ENCODE measurements around the gene ANTXRL.
"Not testable (repeated sequence)": the region's sequence is repeated elsewhere in the genome, so short reads cannot be mapped to it uniquely, and the experiment has no call there.

Gene ANTXRL

DNA sequence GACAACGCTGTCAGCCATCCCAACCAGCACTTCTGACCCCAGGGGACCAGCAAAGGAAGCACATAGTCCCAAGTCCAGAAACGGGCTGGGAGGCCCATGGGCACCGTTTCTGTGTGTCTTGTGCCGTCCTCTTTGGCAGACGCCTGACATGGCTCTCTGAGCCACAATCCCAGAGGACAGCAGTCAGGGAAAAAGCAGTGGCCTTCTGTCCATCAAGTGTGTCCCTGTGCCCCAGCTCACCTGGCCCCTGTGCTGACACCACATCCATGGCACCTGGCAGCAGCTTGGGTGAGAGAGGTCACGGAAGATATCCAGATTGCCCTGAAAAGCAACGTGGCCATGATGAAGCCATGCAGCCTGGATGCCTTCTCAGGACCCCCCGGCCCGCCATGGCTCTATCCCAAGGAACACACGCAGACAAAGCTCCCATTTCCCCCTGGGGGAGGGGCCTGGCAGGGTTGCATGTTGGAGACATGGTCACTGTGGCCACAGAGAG is 38.1 kb upstream of the ANTXRL start:
- no peaks in the 10 kb centered on the region for H3K79me2 ChIP-seq (ENCODE audit: control insufficient read depth, insufficient read depth, low read length, unreplicated experiment)
- H3K27me3 ChIP-seq (ENCODE audit: insufficient read depth, low read length) = peaks cover 4% of the 10 kb centered on the region
- no peak overlapping the region for H2AFZ ChIP-seq (ENCODE audit: low read length, unreplicated experiment)
- H3K4me1 ChIP-seq (ENCODE audit: control insufficient read depth, insufficient read depth, low read length, unreplicated experiment) = no peaks in the 10 kb centered on the region
- H3K27ac ChIP-seq (ENCODE audit: low read depth, low read length) = no peak overlapping the region
- H3K4me3 ChIP-seq (ENCODE audit: low read depth, low read length) = no peak overlapping the region
- H3K36me3 ChIP-seq (ENCODE audit: insufficient read depth, low read length) = no peaks in the 10 kb centered on the region

DNA sequence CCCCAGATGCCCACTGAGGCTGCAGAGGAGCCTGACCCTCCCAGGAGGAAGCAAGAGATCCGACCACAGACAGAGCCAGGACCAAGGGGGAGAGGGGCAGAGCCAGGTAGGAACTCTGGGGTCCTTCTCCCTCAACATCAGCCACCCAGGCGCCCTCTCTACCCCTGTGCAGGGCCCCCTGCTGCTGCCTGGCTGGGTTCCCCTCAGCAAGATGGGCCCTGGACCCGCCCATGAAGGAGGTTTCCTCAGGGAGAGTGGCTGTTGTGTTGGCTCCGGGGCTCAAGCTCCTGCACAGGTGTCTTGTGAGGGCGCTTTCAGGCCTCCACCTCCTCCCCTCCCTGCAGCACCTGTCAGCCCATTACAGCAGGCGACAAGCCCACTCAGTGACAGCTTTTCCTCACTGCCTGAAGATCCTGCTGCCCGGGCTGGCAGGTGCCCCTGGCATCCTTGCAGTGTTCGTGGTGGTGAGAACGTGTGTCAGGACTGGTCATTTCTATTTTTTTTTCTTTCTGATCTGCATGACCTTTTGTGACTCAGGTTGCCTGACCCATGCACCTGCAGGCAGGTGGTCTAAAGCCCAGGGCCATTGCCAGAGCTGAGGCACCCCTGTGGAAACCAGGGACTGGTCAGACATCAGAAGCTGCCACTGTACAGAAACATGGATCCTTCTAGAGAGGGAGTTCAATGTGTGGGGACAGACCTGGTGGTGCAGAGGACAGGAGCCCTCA is 37.0 kb upstream of the ANTXRL start:
- H3K4me1 ChIP-seq (ENCODE audit: control insufficient read depth, insufficient read depth, low read length, unreplicated experiment); H3K4me3 ChIP-seq (ENCODE audit: low read depth, low read length); H3K27me3 ChIP-seq (ENCODE audit: insufficient read depth, low read length); H3K27ac ChIP-seq (ENCODE audit: low read depth, low read length); H3K79me2 ChIP-seq (ENCODE audit: control insufficient read depth, insufficient read depth, low read length, unreplicated experiment); H3K36me3 ChIP-seq (ENCODE audit: insufficient read depth, low read length); H2AFZ ChIP-seq (ENCODE audit: low read length, unreplicated experiment): not testable (repeated sequence)

DNA sequence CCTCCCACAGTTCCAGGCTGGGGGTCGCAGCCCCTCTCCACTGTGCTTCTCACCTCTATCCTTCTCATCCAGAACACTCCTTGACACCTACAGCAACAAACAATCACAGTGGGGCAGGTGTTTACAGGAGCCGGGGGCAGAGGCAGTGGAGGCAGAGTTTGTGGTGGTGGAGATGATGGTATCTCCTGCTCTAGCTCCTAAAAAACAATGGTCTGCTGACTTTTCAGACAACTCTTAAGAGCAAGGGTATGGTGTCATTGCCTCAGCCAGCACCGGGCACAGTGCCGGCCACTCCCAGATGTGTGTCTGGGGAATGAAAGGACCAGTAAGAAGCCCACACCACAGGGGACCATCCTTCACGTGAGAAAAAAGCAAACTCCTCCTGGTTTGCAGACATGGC is 36.3 kb upstream of the ANTXRL start:
- H3K4me3 ChIP-seq (ENCODE audit: low read depth, low read length) = no peak overlapping the region
- H2AFZ ChIP-seq (ENCODE audit: low read length, unreplicated experiment) = no peak overlapping the region
- H3K27me3 ChIP-seq (ENCODE audit: insufficient read depth, low read length) = no peaks in the 10 kb centered on the region
- H3K36me3 ChIP-seq (ENCODE audit: insufficient read depth, low read length) = no peaks in the 10 kb centered on the region
- no peaks in the 10 kb centered on the region for H3K79me2 ChIP-seq (ENCODE audit: control insufficient read depth, insufficient read depth, low read length, unreplicated experiment)
- no peak overlapping the region for H3K27ac ChIP-seq (ENCODE audit: low read depth, low read length)
- H3K4me1 ChIP-seq (ENCODE audit: control insufficient read depth, insufficient read depth, low read length, unreplicated experiment) = no peaks in the 10 kb centered on the region

DNA sequence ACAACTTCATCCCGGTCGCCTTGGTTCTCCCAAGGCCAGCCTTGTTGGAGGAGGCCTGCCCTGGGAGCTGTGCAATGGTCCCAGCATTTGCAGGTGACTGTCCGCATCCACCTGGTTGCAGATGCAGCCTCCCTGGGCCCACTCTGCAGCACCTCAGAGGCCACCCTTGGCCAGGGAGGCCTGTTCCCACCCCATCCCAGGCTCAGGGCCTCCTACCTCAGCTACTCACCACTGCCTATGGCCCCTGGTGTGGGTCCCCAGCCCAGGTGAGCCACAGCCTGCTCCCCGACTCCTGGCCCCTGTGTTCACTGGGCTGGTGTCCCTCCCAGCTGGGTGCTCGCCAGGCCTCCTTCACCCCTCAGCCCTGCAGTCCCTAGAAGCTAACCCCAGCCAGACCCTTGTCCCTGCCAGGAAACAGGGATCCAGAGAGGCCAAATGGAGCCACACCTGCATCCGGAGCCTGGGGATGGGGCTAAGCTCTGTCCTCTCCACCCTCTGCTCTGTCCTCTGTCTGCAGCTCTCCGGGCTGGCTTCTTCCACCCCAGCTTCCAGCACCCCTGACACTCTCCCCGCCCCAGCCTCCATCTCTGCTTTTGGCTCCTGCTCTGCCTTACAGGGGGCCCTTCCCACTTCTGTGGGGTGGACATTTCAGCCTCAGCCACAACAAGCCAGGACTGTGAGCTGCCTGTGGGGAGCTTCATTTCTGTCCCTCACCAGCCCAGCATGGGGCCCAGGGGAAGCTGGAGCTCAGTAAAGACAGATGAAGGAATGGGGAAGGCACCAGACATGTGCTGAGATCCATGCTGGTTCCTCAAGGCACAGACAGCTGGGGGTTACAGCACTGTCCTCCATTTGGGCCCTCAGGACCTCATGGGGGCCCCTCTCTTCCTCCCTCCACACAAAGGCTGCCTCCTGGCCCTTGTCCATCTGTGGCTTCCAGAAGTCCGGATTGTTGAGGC is 35.6 kb upstream of the ANTXRL start:
- Histone ChIP-seq H3K27ac (ENCODE audit: low read depth, low read length) (no peak overlapping the region), H3K4me3 (ENCODE audit: low read depth, low read length) (no peak overlapping the region), H3K36me3 (ENCODE audit: insufficient read depth, low read length) (no peaks in the 10 kb centered on the region), H3K4me1 (ENCODE audit: control insufficient read depth, insufficient read depth, low read length, unreplicated experiment) (peaks cover 3% of the 10 kb centered on the region), H3K79me2 (ENCODE audit: control insufficient read depth, insufficient read depth, low read length, unreplicated experiment) (no peaks in the 10 kb centered on the region), H3K27me3 (ENCODE audit: insufficient read depth, low read length) (no peaks in the 10 kb centered on the region), H2AFZ (ENCODE audit: low read length, unreplicated experiment) (no peak overlapping the region)

DNA sequence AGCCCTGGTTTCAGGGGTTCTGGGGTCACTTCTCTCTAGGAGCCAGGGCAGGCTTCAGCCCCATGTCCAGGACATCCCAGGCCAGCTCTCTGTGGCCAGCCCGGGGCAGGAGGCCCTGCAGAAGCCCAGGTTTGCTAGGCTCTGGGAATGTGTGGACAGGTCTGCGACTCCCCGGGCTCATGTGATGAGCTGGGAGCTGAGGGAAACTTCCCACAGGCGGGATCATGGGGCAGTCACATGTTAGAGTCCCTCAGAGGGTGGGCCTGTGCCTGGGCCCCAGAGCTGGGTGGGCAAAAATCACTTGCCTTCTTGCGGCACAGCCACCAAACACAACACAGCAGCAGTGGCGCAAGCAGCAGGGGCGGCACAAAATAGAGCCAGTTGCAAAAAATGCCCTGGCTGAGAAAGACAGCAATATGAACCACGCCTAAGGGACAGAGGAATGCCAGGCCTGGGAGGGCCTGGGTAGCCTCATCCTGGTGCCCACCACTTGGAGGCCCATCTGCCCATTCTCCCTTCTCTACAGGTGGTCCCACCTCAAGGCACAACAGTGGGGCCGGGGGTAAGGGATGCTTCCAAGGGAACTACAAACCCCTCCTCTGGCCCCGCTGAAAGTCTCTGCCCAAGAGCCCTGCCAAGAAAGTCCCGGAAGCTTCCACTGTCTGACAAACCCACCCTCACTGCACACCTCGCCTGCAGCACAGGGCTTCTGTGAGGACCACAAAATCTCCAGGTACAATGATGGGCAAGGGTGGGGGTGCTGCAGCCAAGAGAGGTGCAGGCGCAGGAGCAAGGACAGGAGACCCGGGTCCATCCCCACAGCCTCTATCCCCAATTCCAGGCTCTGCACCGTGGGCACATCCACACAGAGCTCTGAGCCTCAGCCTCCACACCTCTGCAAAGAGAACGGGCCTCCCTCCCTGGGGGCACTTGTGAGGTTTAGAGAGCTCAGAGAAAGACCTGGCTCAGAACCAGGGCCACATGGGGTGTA is 34.6 kb upstream of the ANTXRL start:
- Histone ChIP-seq H3K36me3 (ENCODE audit: insufficient read depth, low read length) (no peaks in the 10 kb centered on the region), H3K4me1 (ENCODE audit: control insufficient read depth, insufficient read depth, low read length, unreplicated experiment) (peaks cover 3% of the 10 kb centered on the region), H2AFZ (ENCODE audit: low read length, unreplicated experiment) (no peak overlapping the region), H3K27me3 (ENCODE audit: insufficient read depth, low read length) (no peaks in the 10 kb centered on the region), H3K4me3 (ENCODE audit: low read depth, low read length) (no peak overlapping the region), H3K27ac (ENCODE audit: low read depth, low read length) (no peak overlapping the region), H3K79me2 (ENCODE audit: control insufficient read depth, insufficient read depth, low read length, unreplicated experiment) (no peaks in the 10 kb centered on the region)

DNA sequence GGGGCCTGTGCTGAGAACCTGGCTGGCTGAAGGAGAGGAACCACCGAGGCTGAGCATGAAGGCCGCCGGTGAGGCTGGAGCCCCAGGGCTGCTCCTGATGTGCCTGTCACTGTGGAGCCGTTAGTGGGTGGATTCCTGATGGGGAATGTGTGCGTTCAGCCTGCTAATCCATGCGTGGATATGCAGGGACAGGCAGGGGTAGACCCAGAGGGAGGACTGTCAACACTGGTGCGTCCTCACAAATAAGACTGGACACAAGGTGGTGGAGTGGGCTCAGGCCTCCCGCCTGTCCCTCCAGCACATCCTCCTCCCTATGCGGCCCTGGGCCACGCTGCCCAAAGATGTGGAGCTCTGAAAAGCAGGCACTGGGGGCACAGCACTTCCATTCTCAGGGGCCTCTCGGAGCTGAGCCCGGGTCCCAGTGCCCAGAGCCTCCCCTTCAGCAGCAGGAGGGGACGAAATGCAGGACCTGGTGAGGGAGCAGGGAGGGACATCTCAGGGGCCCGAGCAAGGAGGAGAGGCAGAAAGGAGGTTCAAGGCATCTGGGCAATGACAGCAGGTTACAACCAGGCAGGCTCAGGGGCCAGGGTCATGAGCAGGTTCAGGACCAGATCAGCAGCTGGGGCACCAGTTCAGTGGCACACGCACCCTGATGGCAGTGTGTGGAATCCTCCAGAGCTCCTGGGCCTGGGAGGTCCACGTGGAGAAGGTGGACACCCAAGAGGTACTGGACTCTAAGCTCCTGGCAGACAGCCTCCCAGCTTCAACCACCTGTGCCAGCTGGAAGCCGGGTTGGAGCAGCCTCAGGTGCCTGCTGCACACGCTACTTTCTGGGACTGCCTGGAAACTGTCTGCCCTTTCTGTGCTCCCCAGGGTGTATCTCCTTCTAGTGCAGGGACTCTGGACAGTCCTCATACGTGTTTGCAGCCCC is 33.5 kb upstream of the ANTXRL start:
- Histone ChIP-seq H3K4me3 (ENCODE audit: low read depth, low read length) (no peak overlapping the region), H3K4me1 (ENCODE audit: control insufficient read depth, insufficient read depth, low read length, unreplicated experiment) (peaks cover 3% of the 10 kb centered on the region), H3K36me3 (ENCODE audit: insufficient read depth, low read length) (no peaks in the 10 kb centered on the region), H2AFZ (ENCODE audit: low read length, unreplicated experiment) (no peak overlapping the region), H3K79me2 (ENCODE audit: control insufficient read depth, insufficient read depth, low read length, unreplicated experiment) (no peaks in the 10 kb centered on the region), H3K27ac (ENCODE audit: low read depth, low read length) (no peak overlapping the region), H3K27me3 (ENCODE audit: insufficient read depth, low read length) (0 out of 2 replicates have a peak, but pooled peaks cover 2% of the 10 kb centered on the region)

DNA sequence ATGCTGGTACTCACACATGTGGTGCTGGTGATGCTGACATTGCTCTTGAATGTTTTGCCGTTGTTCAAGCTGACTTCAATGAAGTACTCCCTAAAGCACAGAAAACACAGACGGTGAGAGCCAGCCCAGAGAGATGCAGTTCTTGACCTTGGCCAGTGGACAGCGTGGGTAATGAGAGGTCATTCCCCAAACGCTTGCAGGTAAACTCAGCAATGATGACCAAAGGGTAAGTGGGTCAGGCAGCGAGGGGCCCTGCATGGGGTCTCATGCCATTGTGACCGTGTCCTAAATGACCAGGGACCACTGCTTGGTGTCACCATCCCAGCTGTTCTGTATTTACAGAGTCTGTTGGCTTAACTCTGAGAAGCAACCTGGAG is 32.8 kb upstream of the ANTXRL start:
- Histone ChIP-seq H3K36me3 (ENCODE audit: insufficient read depth, low read length) (no peaks in the 10 kb centered on the region), H3K27ac (ENCODE audit: low read depth, low read length) (no peak overlapping the region), H2AFZ (ENCODE audit: low read length, unreplicated experiment) (no peak overlapping the region), H3K79me2 (ENCODE audit: control insufficient read depth, insufficient read depth, low read length, unreplicated experiment) (no peaks in the 10 kb centered on the region), H3K27me3 (ENCODE audit: insufficient read depth, low read length) (0 out of 2 replicates have a peak, but pooled peaks cover 2% of the 10 kb centered on the region), H3K4me3 (ENCODE audit: low read depth, low read length) (no peak overlapping the region), H3K4me1 (ENCODE audit: control insufficient read depth, insufficient read depth, low read length, unreplicated experiment) (peaks cover 3% of the 10 kb centered on the region)

DNA sequence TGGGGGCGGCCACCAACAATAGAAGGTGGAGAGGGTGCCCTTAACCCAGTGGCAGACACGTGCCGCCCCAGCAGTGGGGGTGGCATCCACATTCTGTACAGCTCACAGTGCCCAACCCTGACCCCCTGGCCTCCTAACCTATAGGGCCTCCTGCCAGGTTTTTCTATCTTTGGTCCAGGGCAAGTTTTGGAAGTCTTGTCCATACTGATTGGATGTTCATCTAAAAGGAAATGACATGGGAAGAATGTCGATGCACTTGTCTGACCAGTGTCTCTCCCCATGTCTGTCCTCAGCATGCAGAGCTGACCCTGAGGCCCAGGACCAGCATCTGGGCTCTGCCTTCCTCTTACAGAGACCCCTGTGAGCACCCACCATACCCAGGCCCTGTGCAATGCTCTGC is 32.3 kb upstream of the ANTXRL start:
- Histone ChIP-seq H3K4me1 (ENCODE audit: control insufficient read depth, insufficient read depth, low read length, unreplicated experiment) (peaks cover 3% of the 10 kb centered on the region), H3K27ac (ENCODE audit: low read depth, low read length) (no peak overlapping the region), H3K27me3 (ENCODE audit: insufficient read depth, low read length) (0 out of 2 replicates have a peak, but pooled peaks cover 2% of the 10 kb centered on the region), H3K36me3 (ENCODE audit: insufficient read depth, low read length) (no peaks in the 10 kb centered on the region), H2AFZ (ENCODE audit: low read length, unreplicated experiment) (no peak overlapping the region), H3K4me3 (ENCODE audit: low read depth, low read length) (no peak overlapping the region), H3K79me2 (ENCODE audit: control insufficient read depth, insufficient read depth, low read length, unreplicated experiment) (no peaks in the 10 kb centered on the region)

DNA sequence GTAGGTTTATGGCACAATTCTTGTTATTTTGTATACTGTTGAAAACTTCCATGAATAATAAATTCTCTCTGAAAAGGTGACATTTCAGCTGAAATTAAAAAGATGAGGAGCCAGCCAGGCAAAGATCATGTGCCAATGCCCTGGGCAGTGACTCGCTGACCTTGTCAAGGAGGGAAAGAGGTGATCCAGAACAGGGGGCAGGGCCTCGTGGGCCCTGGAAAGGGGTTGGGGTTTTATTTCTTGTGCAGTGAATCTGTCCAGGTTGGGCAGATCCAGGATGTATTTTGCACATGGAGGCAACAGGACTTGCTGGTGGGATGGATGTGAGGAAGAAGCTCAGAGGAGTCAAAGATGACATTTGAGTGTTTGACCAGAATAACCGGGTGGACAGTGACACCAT is 31.6 kb upstream of the ANTXRL start:
- H3K4me1 ChIP-seq (ENCODE audit: control insufficient read depth, insufficient read depth, low read length, unreplicated experiment); H3K79me2 ChIP-seq (ENCODE audit: control insufficient read depth, insufficient read depth, low read length, unreplicated experiment); H2AFZ ChIP-seq (ENCODE audit: low read length, unreplicated experiment); H3K27ac ChIP-seq (ENCODE audit: low read depth, low read length); H3K27me3 ChIP-seq (ENCODE audit: insufficient read depth, low read length); H3K4me3 ChIP-seq (ENCODE audit: low read depth, low read length); H3K36me3 ChIP-seq (ENCODE audit: insufficient read depth, low read length): not testable (repeated sequence)
